Colon (tissue), 2 donors: Measurements from ENCODE around the gene KCTD13.
"Not testable (repeated sequence)": the region's sequence is repeated elsewhere in the genome, so short reads cannot be mapped to it uniquely, and the experiment has no call there.

Source experiments
- FAIRE-seq: peaks from 2 replicates; lab custom pipeline; 2012; peaks lifted over from hg19 to GRCh38; lab: Jason Lieb, UNC
- donor health status: control.
- donor health status: control.

Gene KCTD13

GRCh38 chr16:29925781-29926710 is at the start of gene KCTD13:
TSS of gene KCTD13 (minus strand) at chr16:29926226. CDS start at chr16:29926033, 193 bp downstream.
- no peak for FAIRE-seq

GRCh38 chr16:29975134-29975538 is 49.1 kb upstream of the KCTD13 start:
- no peak for FAIRE-seq

- no peak for FAIRE-seq
Observed at GRCh38 chr16:29974291-29975133, 48.5 kb upstream of the KCTD13 start.

- FAIRE-seq = no peak
Observed at GRCh38 chr16:29973384-29974246, 47.6 kb upstream of the KCTD13 start, which contains the start of gene TAOK2. TSS of gene TAOK2 (plus strand) at chr16:29973868. CDS start at chr16:29977773, 3,905 bp downstream.

GRCh38 chr16:29972992-29973383 is 47.0 kb upstream of the KCTD13 start:
- no peak for FAIRE-seq

GRCh38 chr16:29972500-29972899 is 46.5 kb upstream of the KCTD13 start:
- FAIRE-seq = no peak

- FAIRE-seq = no peak
Observed at GRCh38 chr16:29971304-29971703, 45.3 kb upstream of the KCTD13 start.

- FAIRE-seq = no peak
Observed at GRCh38 chr16:29968205-29968604, 42.2 kb upstream of the KCTD13 start.

- no peak for FAIRE-seq
Observed at GRCh38 chr16:29963021-29963743, 37.2 kb upstream of the KCTD13 start.

GRCh38 chr16:29962344-29962994 is 36.4 kb upstream of the KCTD13 start:
- no peak for FAIRE-seq

GRCh38 chr16:29961479-29962343 is 35.7 kb upstream of the KCTD13 start, which contains the start of gene TMEM219:
TSS of gene TMEM219 (plus strand) at chr16:29962079. CDS start at chr16:29963144, 1,065 bp downstream.
- no peak for FAIRE-seq

GRCh38 chr16:29961127-29961478 is 35.1 kb upstream of the KCTD13 start:
- no peak for FAIRE-seq

GRCh38 chr16:29959821-29960220 is 33.8 kb upstream of the KCTD13 start:
- FAIRE-seq = not testable (repeated sequence)

- no peak for FAIRE-seq
Observed at GRCh38 chr16:29959293-29959692, 33.3 kb upstream of the KCTD13 start.

- FAIRE-seq = no peak
Observed at GRCh38 chr16:29958756-29959155, 32.7 kb upstream of the KCTD13 start.

GRCh38 chr16:29951625-29952365 is 25.8 kb upstream of the KCTD13 start:
- FAIRE-seq = no peak

- FAIRE-seq = no peak
Observed at GRCh38 chr16:29950806-29951461, 24.9 kb upstream of the KCTD13 start.

GRCh38 chr16:29947897-29948296 is 21.9 kb upstream of the KCTD13 start:
- no peak for FAIRE-seq
